Thyroid gland (tissue), 4 donors: ENCODE measurements around the gene PUSL1.

Experiments
- POLR2A ChIP-seq, 2 donors: fragments of 450-650 bp; IDR thresholded peaks; one replicate each; pipeline ENCODE4 v1.6.1; 2017; ENCODE audit warnings: antibody characterized with exemption in 2 of 2, mild to moderate bottlenecking in 2 of 2, moderate library complexity in 1 of 2
- TF ChIP-seq, protein P1 (sequence below), 6 experiments: fragments of 200-600 bp in 3 of 6; fragments of 450-650 bp in 3 of 6; sonication (generic) in 3 of 6; IDR thresholded peaks; one replicate each; pipeline ENCODE4 v1.5.1; 2016 to 2019; ENCODE audit warnings: antibody characterized with exemption in 6 of 6, mild to moderate bottlenecking in 2 of 6, inconsistent platforms in 1 of 6, moderate library complexity in 1 of 6

DNA sequence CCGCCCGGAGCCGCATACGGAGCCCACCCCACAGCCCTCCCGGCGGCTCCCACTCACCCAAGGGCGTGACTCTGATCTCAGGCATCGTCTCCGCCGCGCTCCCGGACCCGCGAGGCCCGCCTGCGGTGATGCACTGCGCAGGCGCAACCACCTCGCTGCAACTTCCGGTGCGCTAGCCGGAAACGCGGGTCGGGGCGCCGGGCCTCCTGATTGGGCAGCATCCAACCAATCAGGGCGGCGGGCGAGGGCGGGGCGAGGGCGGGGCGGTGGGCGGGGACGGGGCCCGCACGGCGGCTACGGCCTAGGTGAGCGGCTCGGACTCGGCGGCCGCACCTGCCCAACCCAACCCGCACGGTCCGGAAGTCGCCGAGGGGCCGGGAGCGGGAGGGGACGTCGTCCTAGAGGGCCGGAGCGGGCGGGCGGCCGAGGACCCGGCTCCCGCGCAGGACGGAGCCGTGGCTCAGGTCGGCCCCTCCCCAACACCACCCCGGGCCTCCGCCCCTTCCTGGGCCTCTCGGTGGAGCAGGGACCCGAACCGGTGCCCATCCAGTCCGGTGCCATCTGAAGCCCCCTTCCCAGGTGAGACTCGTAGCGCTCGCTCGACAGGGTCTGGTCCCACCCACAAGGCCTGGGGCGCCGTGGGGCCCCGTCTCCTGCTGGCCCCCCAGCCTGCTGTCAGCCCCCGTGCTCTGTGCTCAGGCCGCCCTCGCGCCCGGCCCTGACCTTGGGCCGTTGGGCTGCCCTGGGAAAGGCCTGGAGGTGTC, 16.3 kb downstream of the PUSL1 start, which contains the start of the genes CPTP and INTS11:
- TF ChIP-seq, protein P1, sequence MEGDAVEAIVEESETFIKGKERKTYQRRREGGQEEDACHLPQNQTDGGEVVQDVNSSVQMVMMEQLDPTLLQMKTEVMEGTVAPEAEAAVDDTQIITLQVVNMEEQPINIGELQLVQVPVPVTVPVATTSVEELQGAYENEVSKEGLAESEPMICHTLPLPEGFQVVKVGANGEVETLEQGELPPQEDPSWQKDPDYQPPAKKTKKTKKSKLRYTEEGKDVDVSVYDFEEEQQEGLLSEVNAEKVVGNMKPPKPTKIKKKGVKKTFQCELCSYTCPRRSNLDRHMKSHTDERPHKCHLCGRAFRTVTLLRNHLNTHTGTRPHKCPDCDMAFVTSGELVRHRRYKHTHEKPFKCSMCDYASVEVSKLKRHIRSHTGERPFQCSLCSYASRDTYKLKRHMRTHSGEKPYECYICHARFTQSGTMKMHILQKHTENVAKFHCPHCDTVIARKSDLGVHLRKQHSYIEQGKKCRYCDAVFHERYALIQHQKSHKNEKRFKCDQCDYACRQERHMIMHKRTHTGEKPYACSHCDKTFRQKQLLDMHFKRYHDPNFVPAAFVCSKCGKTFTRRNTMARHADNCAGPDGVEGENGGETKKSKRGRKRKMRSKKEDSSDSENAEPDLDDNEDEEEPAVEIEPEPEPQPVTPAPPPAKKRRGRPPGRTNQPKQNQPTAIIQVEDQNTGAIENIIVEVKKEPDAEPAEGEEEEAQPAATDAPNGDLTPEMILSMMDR (IDR thresholded peaks at IDR 0.05): no peak
- peak in 1 of 2 donors; percentile 70 for TF ChIP-seq POLR2A (IDR thresholded peaks at IDR 0.05)
